MM.1S (cell line): ENCODE results near the gene CNEP1R1.

Source experiments
- CTCF ChIP-seq: fragments of 300-600 bp; sonication (generic); IDR thresholded peaks from 2 replicates; pipeline ENCODE4 v1.5.1; 2016; ENCODE audit warnings: antibody characterized with exemption, low read length, mixed read lengths
- EZH2 ChIP-seq: fragments of 300-600 bp; sonication (generic); optimal IDR thresholded peaks from 2 replicates; pipeline ENCODE3; 2017; ENCODE audit warnings: low read depth, mild to moderate bottlenecking, antibody characterized with exemption, low read length, mixed read lengths
- EZH2phosphoT487 ChIP-seq: fragments of 300-600 bp; sonication (generic); IDR thresholded peaks from 2 replicates; pipeline ENCODE4 v1.6.1; 2018; ENCODE audit warnings: antibody characterized with exemption, low read length

GRCh38 chr16:50037662-50038220, 12.7 kb downstream of the CNEP1R1 start:
- TF ChIP-seq EZH2 (no peak), CTCF (no peak), EZH2phosphoT487 (no peak)
